Hindlimb muscle (tissue), 1 donor: Measurements from ENCODE around the gene NANS. TPM values are rescaled to one million over a fixed set of nuclear protein-coding genes. Genes with fewer than 3 reads are reported as not detected.
"Not testable (repeated sequence)": the region's sequence is repeated elsewhere in the genome, so short reads cannot be mapped to it uniquely, and the experiment has no call there.

ENCODE experiments used
- DNase-seq: peaks from one replicate; pipeline ENCODE4 v3.0.0-alpha.2; 2013
- polyA plus RNA-seq: library from polyadenylated mRNA; unstranded; fragments of 120-200 nt; gene quantifications from one replicate; pipeline ENCODE4 v1.2.1, GENCODE V29; 2013; ENCODE audit not compliant: insufficient read length

The NANS gene
- polyA plus RNA-seq, result 27.9 TPM

DNA sequence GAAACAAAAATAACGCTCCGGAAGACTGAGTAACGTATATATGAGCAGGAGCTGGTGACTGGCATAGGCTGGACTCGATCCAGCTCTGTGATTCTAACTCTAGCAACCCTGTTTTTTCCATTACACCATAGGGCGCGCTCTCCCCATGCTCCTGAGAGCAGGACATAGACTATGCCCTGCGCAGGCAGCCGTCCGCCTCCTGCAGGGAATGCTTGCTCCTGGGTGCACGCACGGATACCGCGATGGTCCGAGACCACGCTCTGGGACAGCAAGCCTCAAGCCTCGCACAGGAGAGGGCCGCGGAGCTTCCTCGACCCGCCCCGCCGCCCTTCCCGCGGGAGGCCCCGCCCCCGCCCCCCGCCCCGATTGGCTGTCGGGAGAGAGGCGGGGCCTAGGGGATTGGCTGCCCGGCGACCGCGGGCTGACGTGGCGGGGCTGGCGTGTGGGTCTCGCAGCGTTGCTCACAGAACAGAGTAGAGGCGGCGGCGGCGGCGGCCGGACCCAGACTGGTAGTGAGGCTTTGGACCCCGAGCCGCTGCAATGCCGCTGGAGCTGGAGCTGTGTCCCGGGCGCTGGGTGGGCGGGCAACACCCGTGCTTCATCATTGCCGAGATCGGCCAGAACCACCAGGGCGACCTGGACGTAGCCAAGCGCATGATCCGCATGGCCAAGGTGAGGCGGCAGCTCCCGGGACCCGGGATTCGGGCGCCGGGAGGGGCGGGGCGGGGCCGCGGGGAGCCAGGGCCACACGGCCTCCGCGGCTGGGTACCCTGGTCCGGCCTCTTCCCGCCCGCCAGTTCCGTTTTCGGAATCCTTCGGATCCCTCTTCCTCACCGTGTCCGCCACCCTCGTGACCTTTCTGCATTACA lies at the start of gene NANS:
Gene NANS (plus strand): TSS at position 464 of the 869 bp plus-strand sequence. CDS start 77 bp downstream, at position 541.
- DNase-seq, result peak; percentile 87

- DNase-seq, result no peak
Measured at GRCh38 chr9:98007251-98007928, 49.1 kb upstream of the NANS start.

- DNase-seq, result no peak
Measured at GRCh38 chr9:98008764-98009163, 47.8 kb upstream of the NANS start.

GRCh38 chr9:98009437-98009836 lies 47.1 kb upstream of the NANS start:
- no peak for DNase-seq

GRCh38 chr9:98009936-98010335 lies 46.6 kb upstream of the NANS start:
- no peak for DNase-seq

DNA sequence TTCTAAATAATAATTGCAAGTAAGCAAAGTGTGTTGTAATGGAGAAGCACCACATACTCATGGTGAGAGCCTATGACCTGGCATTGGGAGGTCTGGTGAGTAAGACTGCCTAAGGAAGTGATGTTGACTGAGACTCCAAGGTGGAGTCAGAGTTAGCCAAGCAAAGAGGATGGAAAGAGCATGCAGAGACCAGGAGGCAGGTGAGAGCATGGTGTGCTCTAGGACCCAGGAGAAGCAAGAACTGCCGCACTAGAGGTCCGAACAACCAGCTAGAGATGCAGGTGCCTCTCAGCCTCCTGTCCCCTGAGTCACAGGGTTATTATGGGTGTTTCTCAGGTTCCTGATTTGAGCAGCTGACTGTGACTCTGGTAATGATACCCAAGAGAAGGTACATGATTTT lies 46.1 kb upstream of the NANS start:
- DNase-seq, result no peak

DNA sequence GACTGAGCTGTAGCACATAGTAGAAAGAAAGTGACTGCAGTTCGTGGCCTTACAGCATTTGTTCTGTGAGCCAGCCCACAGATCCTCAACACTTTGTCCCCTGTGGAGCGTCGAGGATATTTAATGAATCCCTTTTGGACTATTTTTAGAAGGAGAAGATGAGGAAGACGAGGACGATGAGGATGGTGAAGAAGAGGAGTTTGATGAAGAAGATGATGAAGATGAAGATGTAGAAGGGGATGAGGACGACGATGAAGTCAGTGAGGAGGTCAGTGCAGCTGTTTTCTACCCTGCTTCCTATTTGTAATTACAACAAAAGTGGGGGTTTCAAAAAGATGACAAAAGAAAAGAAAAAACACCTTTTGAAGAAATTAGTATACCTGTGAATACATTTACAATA lies 45.4 kb upstream of the NANS start:
- no peak for DNase-seq

DNA sequence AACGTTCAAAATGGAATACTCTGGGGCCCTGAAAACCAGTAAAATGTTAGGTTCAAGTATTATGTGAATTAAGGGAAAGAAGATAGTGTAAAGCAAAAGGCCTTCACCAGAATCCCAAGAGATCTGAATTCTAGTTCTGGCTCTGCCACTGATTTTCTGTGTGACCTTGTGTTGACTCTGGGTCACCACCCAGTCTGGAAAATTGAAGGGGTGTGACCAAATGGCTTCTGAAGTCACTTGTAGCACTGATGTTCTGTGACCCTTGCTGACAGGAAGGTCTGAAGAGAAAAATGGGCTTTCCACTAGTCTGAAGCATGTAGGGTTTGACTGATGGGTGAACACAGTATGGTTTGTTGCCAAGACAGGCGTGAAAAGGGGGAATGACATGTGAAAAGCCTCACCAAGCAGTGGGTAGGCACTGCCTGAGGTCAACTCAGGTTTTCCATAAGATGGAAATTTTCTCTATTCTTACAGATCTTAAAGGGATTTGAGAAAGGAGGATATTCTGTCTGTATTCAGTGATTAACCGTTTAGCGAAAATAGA lies 40.3 kb upstream of the NANS start:
- DNase-seq, result no peak

- DNase-seq, result no peak
Measured at GRCh38 chr9:98017306-98017705, 39.2 kb upstream of the NANS start.

- DNase-seq, result no peak
Measured at GRCh38 chr9:98018347-98018746, 38.2 kb upstream of the NANS start.

DNA sequence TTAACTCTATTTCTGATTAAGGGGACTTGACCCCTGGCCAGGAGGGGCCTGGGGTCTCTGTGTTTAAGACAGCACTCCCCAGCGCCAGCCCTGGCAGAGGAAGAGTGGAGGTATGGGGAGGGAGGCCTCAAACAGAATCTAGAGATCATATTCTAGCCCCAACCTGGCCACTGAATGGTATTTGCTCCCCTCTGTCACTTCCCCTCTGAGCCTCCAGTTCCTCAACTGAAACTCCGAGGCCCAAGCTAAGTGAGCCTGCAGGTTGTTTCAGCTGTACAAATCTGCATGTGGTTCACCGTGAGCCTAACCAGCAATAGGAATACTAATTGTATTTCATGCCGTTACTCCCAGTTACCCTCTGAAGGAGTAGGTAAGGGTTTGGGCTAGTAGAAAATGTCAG lies 37.4 kb upstream of the NANS start:
- DNase-seq, result no peak

- DNase-seq, result not testable (repeated sequence)
Measured at GRCh38 chr9:98019869-98020268, 36.7 kb upstream of the NANS start.

DNA sequence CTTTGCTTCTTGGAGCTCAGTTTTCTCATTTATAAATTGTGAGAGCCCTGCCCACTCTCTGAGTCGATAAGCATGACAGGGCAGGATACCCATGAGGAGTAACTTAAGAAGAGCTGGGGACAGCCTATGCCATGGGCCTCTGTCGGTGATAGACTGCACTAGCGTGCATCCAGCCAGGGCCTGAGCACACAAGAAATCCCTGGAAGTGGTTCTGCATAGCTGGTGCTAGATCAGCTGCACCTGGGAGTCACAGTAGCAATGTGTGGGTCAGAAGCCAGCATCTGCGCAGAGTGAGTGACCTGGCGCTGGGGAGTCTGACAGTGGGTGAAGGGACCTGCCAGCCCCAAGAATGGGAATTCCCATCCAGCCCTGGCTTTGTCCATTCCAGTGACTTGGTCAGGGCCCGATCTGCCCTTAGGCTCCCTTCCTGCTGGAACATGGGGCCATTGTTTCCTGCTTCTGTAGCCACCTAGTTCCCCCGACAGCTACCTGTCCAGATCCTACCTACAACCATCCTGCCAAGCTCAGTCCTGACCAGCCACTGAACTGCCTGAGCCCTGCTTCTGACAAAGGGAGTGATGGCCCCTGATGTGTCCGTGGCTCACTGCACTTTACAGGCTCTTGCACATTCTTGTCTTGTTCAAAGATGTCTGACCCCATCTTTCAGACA lies 35.9 kb upstream of the NANS start:
- DNase-seq, result no peak

DNA sequence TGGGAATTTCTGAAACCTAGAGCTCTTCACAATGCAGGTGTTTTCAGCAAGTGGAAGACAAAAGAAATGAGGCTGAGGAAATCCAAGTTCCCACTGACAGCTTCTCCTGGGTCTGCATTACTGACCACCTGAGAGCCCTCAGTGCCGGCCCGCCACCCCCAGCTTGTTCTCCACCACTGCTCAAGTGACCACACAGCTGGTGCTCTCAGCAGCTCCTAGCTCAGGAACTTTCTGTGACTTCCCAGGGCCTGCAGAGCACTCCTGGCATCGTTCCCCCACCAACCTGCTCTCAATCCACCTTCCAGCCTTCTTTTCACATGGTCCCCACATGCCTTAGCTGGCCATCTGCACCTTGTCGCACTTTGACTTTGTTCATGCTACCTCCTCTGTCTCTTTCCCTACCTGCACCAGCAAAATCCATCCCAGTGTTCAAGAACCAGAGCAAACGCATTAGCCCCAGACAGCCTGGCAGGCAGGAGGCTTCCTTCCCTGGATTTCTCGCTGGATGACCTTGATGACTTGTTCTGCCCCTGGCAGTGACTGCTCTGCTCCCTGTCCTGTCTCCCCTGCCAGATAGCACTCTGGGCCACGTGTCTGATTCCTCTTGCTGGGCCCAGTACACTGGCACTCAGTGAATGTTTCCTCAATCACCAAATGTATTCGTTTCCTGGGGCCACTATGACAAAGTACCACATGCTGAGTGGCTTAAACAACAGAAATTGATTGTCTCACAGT lies 35.1 kb upstream of the NANS start:
- DNase-seq, result no peak

GRCh38 chr9:98022447-98022846 lies 34.1 kb upstream of the NANS start:
- no peak for DNase-seq

GRCh38 chr9:98024702-98025101 lies 31.8 kb upstream of the NANS start:
- no peak for DNase-seq

DNA sequence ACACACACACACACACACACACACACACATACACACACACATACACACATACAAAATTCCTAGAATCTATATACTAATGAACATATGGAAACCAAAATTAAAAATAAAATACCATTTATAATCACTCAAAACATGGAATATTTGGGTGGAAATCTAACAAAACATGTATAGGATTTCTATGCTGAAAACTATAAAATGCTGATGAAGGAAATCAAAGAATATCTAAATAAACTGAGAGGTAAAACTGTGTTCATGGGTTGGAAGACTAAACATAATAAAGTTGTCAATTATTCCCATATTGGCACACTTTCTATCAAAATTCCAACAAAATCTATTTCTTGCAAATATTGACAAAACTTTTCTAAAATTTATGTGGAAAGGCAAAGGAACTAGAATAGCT lies 25.4 kb upstream of the NANS start:
- no peak for DNase-seq

DNA sequence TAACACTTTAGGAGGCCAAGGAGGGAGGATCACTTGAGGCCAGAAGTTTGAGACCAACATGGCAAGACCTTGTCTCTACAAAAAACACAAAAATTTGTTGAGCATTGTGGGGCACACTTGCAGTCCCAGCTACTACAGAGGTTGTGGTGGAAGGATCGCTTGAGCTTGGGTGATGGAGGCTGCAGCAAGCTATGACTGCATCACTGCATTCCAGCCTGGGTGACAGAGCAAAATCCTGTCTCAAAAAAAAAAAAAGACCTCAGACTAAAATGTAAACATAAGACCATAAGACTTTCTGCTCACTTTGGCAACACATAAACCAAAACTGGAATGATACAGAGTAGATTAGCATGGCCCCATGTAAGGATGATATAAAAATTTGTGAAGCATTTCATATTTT lies 24.6 kb upstream of the NANS start:
- DNase-seq, result no peak

- DNase-seq, result peak; percentile 73
Measured at GRCh38 chr9:98034593-98035546, 21.7 kb upstream of the NANS start.

GRCh38 chr9:98037357-98037756 lies 19.2 kb upstream of the NANS start:
- DNase-seq, result no peak

DNA sequence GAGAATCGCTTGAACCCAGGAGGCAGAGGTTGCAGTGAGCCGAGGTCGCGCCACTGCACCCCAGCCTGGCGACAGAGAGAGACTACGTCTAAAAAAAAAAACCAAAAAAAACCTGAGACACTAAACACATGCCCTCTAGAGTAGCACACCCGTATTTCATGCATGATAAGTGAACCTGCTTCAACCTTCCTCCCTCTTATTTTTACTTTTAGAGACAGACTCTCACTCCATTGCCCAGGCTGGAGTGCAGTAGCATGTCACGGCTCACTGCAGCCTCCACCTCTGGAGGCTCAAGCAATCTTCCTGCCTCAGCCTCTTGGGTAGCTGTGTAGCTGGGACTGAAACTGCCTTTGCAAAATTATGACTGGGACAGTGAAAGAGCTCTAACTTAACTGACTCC lies 17.6 kb upstream of the NANS start:
- no peak for DNase-seq
